GM23248 (cell line): ENCODE results near the gene ETV6. TPM values are rescaled to one million over a fixed set of nuclear protein-coding genes. Genes with fewer than 3 reads are reported as not detected.
"Not testable (repeated sequence)": the region's sequence is repeated elsewhere in the genome, so short reads cannot be mapped to it uniquely, and the experiment has no call there.

ENCODE experiments used
- DNase-seq: peaks from one replicate; pipeline ENCODE4 v3.0.0-alpha.2; 2015
- H2AFZ ChIP-seq: fragments of 200-600 bp; sonication (generic); 2 replicates; pipeline ENCODE4 v1.6.1; 2016; ENCODE audit warnings: antibody characterized with exemption
- H3F3A ChIP-seq: fragments of 200-600 bp; sonication (generic); 2 replicates; pipeline ENCODE4 v1.6.1; 2016; ENCODE audit warnings: mild to moderate bottlenecking, antibody characterized with exemption, mixed run types; ENCODE audit not compliant: insufficient read depth
- H3K27ac ChIP-seq: fragments of 200-600 bp; sonication (generic); 2 replicates; pipeline ENCODE4 v1.5.1; 2016; ENCODE audit warnings: mild to moderate bottlenecking
- H3K27me3 ChIP-seq: fragments of 200-600 bp; sonication (generic); replicated peaks from 2 replicates; pipeline ENCODE4 v1.6.1; 2016; ENCODE audit warnings: mild to moderate bottlenecking; ENCODE audit not compliant: insufficient read depth
- H3K36me3 ChIP-seq: fragments of 200-600 bp; sonication (generic); 2 replicates; pipeline ENCODE4 v1.6.1; 2016; ENCODE audit warnings: low read depth, mild to moderate bottlenecking
- H3K4me1 ChIP-seq: fragments of 200-600 bp; sonication (generic); 2 replicates; pipeline ENCODE4 v1.6.1; 2016; ENCODE audit warnings: mild to moderate bottlenecking; ENCODE audit not compliant: insufficient read depth
- H3K4me2 ChIP-seq: fragments of 200-600 bp; sonication (generic); one replicate; pipeline ENCODE4 v1.6.1; 2016; ENCODE audit warnings: mild to moderate bottlenecking; ENCODE audit not compliant: unreplicated experiment
- H3K4me3 ChIP-seq: fragments of 200-600 bp; sonication (generic); 2 replicates; pipeline ENCODE4 v1.5.1; 2016; ENCODE audit warnings: mild to moderate bottlenecking
- H3K79me2 ChIP-seq: fragments of 200-600 bp; sonication (generic); 2 replicates; pipeline ENCODE4 v1.6.1; 2016; ENCODE audit warnings: mild to moderate bottlenecking; ENCODE audit not compliant: insufficient read depth
- H3K9ac ChIP-seq: fragments of 200-600 bp; sonication (generic); 2 replicates; pipeline ENCODE4 v1.6.1; 2016; ENCODE audit warnings: mild to moderate bottlenecking
- H3K9me2 ChIP-seq: fragments of 200-600 bp; sonication (generic); 2 replicates; pipeline ENCODE4 v1.6.1; 2016; ENCODE audit warnings: mixed run types, mild to moderate bottlenecking, moderate library complexity; ENCODE audit not compliant: insufficient read depth
- H3K9me3 ChIP-seq: fragments of 200-600 bp; sonication (generic); one replicate; pipeline ENCODE4 v1.6.1; 2017; ENCODE audit warnings: low read depth
- H4K20me1 ChIP-seq: fragments of 200-600 bp; sonication (generic); 2 replicates; pipeline ENCODE4 v1.6.0; 2016; ENCODE audit not compliant: insufficient read depth
- EZH2 ChIP-seq: fragments of 200-600 bp; sonication (generic); IDR thresholded peaks from 2 replicates; pipeline ENCODE4 v1.6.1; 2018; ENCODE audit warnings: antibody characterized with exemption, mild to moderate bottlenecking; ENCODE audit not compliant: insufficient read depth, poor library complexity, severe bottlenecking
- EZH2phosphoT487 ChIP-seq: fragments of 200-600 bp; sonication (generic); IDR thresholded peaks from 2 replicates; pipeline ENCODE4 v1.6.1; 2018; ENCODE audit warnings: antibody characterized with exemption, moderate library complexity, mild to moderate bottlenecking, low read depth; ENCODE audit not compliant: insufficient read depth
- WGBS, 2 experiments: methylation state at CpG; one replicate each; pipeline ENCODE4 v1.1.6; 2015 to 2017; ENCODE audit warnings: low lambda C conversion rate in 2 of 2, low coverage in 1 of 2; ENCODE audit errors: missing lambda C conversion rate in 2 of 2; 5-methylcytosine and 5-hydroxymethylcytosine counted together
- in situ Hi-C: fragments of 300-500 bp; cut with MboI; formaldehyde crosslinking; loops from 2 replicates; pipeline ENCODE4 v1.15.0; 2020
- polyA plus RNA-seq: library from polyadenylated mRNA; unstranded; fragments of >200 nt; fragmentation: Nextera tagmentation; extraction: Ambion mirVana; gene quantifications from 2 replicates; pipeline ENCODE4 v1.2.1, GENCODE V29; 2016
- total RNA-seq: library from RNA; depleted of rRNA; stranded (reverse); fragments of >200 nt; shearing (Covaris generic); gene quantifications from 2 replicates; pipeline ENCODE4 v1.2.3, GENCODE V29; 2014

ETV6 gene
- total and polyA plus RNA-seq, 2 experiments from 2014 or later: 2.5 to 10.4 TPM

GRCh38 chr12:11677093-11677492 lies 27.6 kb downstream of the ETV6 start:
- Histone ChIP-seq H3K36me3 (no peaks in the 10 kb centered on the region), H2AFZ (no peak overlapping the region), H3K4me3 (no peak overlapping the region), H3K9me2 (no peaks in the 10 kb centered on the region), H3K4me2 (no peak overlapping the region), H3K27me3 (no peaks in the 10 kb centered on the region), H3K27ac (no peak overlapping the region), H3K79me2 (peaks cover 98% of the 10 kb centered on the region), H3K9me3 (no peaks in the 10 kb centered on the region), H3K9ac (no peak overlapping the region), H3K4me1 (peaks cover 21% of the 10 kb centered on the region), H4K20me1 (peaks cover 16% of the 10 kb centered on the region; the same call in 1 of the 2 replicates), H3F3A (peaks cover 15% of the 10 kb centered on the region)
- in situ Hi-C loops: no loop called here
- no peak for TF ChIP-seq EZH2
- TF ChIP-seq EZH2phosphoT487: no peak
- WGBS, 2 experiments: 73 to 76% methylated on average over 4 of the region's 4 CpGs
- no peak for DNase-seq

- 68 to 71% methylated on average over 7 of the region's 7 CpGs for WGBS, 2 experiments
- Histone ChIP-seq H3K27me3 (no peaks in the 10 kb centered on the region), H3K9me3 (no peaks in the 10 kb centered on the region), H3K9ac (no peak overlapping the region), H3K4me1 (peaks cover 21% of the 10 kb centered on the region), H2AFZ (no peak overlapping the region), H3K9me2 (no peaks in the 10 kb centered on the region), H3K4me2 (no peak overlapping the region), H3K4me3 (no peak overlapping the region), H3F3A (peaks cover 15% of the 10 kb centered on the region), H3K36me3 (no peaks in the 10 kb centered on the region), H3K79me2 (peaks cover 98% of the 10 kb centered on the region), H3K27ac (no peak overlapping the region), H4K20me1 (peaks cover 16% of the 10 kb centered on the region; the same call in 1 of the 2 replicates)
- TF ChIP-seq EZH2 (no peak), EZH2phosphoT487 (no peak)
- no peak for DNase-seq
- in situ Hi-C loops: no loop called here
These were observed 28.3 kb downstream of the ETV6 start for GRCh38 chr12:11677752-11678151.

- TF ChIP-seq EZH2phosphoT487 (no peak), EZH2 (no peak)
- Histone ChIP-seq H3K4me2 (no peak overlapping the region), H3K36me3 (no peaks in the 10 kb centered on the region), H3K27ac (no peak overlapping the region), H3F3A (peaks cover 13% of the 10 kb centered on the region; the same call in 1 of the 2 replicates), H4K20me1 (peaks cover 16% of the 10 kb centered on the region; the same call in 1 of the 2 replicates), H3K4me3 (no peak overlapping the region), H3K9me3 (no peaks in the 10 kb centered on the region), H3K9ac (no peak overlapping the region), H3K4me1 (peaks cover 18% of the 10 kb centered on the region), H3K79me2 (peaks cover 98% of the 10 kb centered on the region), H2AFZ (no peak overlapping the region), H3K9me2 (no peaks in the 10 kb centered on the region), H3K27me3 (no peaks in the 10 kb centered on the region)
- no peak for DNase-seq
- 92 to 96% methylated on average over 3 of the region's 3 CpGs for WGBS, 2 experiments
- in situ Hi-C loops: no loop called here
These were observed 29.3 kb downstream of the ETV6 start for GRCh38 chr12:11678781-11679180.

- Histone ChIP-seq H4K20me1 (peaks cover 7% of the 10 kb centered on the region; the same call in 1 of the 2 replicates), H3K9ac (no peak overlapping the region), H3K27me3 (no peaks in the 10 kb centered on the region), H3F3A (0 out of 2 replicates have a peak, but pooled peaks cover 7% of the 10 kb centered on the region), H3K36me3 (no peaks in the 10 kb centered on the region), H3K9me3 (no peaks in the 10 kb centered on the region), H3K79me2 (peaks cover 98% of the 10 kb centered on the region), H3K9me2 (no peaks in the 10 kb centered on the region), H3K4me2 (no peak overlapping the region), H3K27ac (no peak overlapping the region), H3K4me1 (peaks cover 26% of the 10 kb centered on the region), H3K4me3 (no peak overlapping the region), H2AFZ (no peak overlapping the region)
- TF ChIP-seq EZH2 (no peak), EZH2phosphoT487 (no peak)
- DNase-seq: no peak
- in situ Hi-C loops: no loop called here
- WGBS, 2 experiments: 66 to 67% methylated on average over 2 of the region's 2 CpGs
These were observed 31.7 kb downstream of the ETV6 start for GRCh38 chr12:11681207-11681606.

GRCh38 chr12:11681695-11682094 lies 32.2 kb downstream of the ETV6 start:
- H3K79me2 ChIP-seq: peaks cover 98% of the 10 kb centered on the region
- H3K9ac ChIP-seq, H3K4me2 ChIP-seq, H3F3A ChIP-seq, in situ Hi-C loops, H3K9me3 ChIP-seq, H3K36me3 ChIP-seq, H3K27ac ChIP-seq, DNase-seq, H3K9me2 ChIP-seq, H4K20me1 ChIP-seq, H2AFZ ChIP-seq, H3K4me3 ChIP-seq, H3K27me3 ChIP-seq: not testable (repeated sequence)
- WGBS, 2 experiments: 98 to 100% methylated on average over 3 of the region's 3 CpGs
- H3K4me1 ChIP-seq: peaks cover 25% of the 10 kb centered on the region
